HG02678 (cell line): ENCODE data around the gene PKNOX1.
"Not testable (repeated sequence)": the region's sequence is repeated elsewhere in the genome, so short reads cannot be mapped to it uniquely, and the experiment has no call there.

Source experiments
- ATAC-seq: cut with Tn5 transposase; IDR thresholded peaks from one replicate; pipeline ENCODE4 v1.9.1; 2021; ENCODE audit warnings: mild to moderate bottlenecking, moderate library complexity; ENCODE audit not compliant: unreplicated experiment

Gene PKNOX1

GRCh38 chr21:43016728-43017127 lies 42.4 kb downstream of the PKNOX1 start:
- ATAC-seq, result no peak

- no peak for ATAC-seq
Observed at GRCh38 chr21:43018519-43018918, 44.2 kb downstream of the PKNOX1 start.

- no peak for ATAC-seq
Observed at GRCh38 chr21:43020177-43020576, 45.8 kb downstream of the PKNOX1 start.

- no peak for ATAC-seq
Observed at GRCh38 chr21:43020771-43021170, 46.4 kb downstream of the PKNOX1 start.

- ATAC-seq, result no peak
Observed at GRCh38 chr21:43021191-43021590, 46.8 kb downstream of the PKNOX1 start.

GRCh38 chr21:43021756-43022600 lies 47.6 kb downstream of the PKNOX1 start:
- ATAC-seq, result no peak

GRCh38 chr21:43023175-43023574 lies 48.8 kb downstream of the PKNOX1 start:
- no peak for ATAC-seq

- ATAC-seq, result no peak
Observed at GRCh38 chr21:43024439-43025136, 50.2 kb downstream of the PKNOX1 start.

- ATAC-seq, result no peak
Observed at GRCh38 chr21:43025636-43026180, 51.3 kb downstream of the PKNOX1 start.

- no peak for ATAC-seq
Observed at GRCh38 chr21:43027846-43028731, 53.7 kb downstream of the PKNOX1 start.

GRCh38 chr21:43029785-43030184 lies 55.4 kb downstream of the PKNOX1 start:
- ATAC-seq, result no peak

GRCh38 chr21:43031121-43031619 lies 56.8 kb downstream of the PKNOX1 start:
- no peak for ATAC-seq

GRCh38 chr21:43034101-43034500 lies 59.7 kb downstream of the PKNOX1 start:
- no peak for ATAC-seq

- no peak for ATAC-seq
Observed at GRCh38 chr21:43034826-43035225, 60.5 kb downstream of the PKNOX1 start.

- ATAC-seq, result not testable (repeated sequence)
Observed at GRCh38 chr21:43036889-43037288, 62.5 kb downstream of the PKNOX1 start.

- ATAC-seq, result not testable (repeated sequence)
Observed at GRCh38 chr21:43037918-43038658, 63.7 kb downstream of the PKNOX1 start.

- not testable (repeated sequence) for ATAC-seq
Observed at GRCh38 chr21:43038659-43039044, 64.3 kb downstream of the PKNOX1 start.

- ATAC-seq, result not testable (repeated sequence)
Observed at GRCh38 chr21:43042169-43042568, 67.8 kb downstream of the PKNOX1 start.

- ATAC-seq, result not testable (repeated sequence)
Observed at GRCh38 chr21:43043291-43043690, 68.9 kb downstream of the PKNOX1 start.

- ATAC-seq, result not testable (repeated sequence)
Observed at GRCh38 chr21:43044547-43044946, 70.2 kb downstream of the PKNOX1 start.
